GM23248 (cell line): ENCODE results near the gene TAMALIN. TPM values are rescaled to one million over a fixed set of nuclear protein-coding genes. Genes with fewer than 3 reads are reported as not detected.

ENCODE experiments used
- DNase-seq: peaks from one replicate; pipeline ENCODE4 v3.0.0-alpha.2; 2015
- H2AFZ ChIP-seq: fragments of 200-600 bp; sonication (generic); 2 replicates; pipeline ENCODE4 v1.6.1; 2016; ENCODE audit warnings: antibody characterized with exemption
- H3F3A ChIP-seq: fragments of 200-600 bp; sonication (generic); 2 replicates; pipeline ENCODE4 v1.6.1; 2016; ENCODE audit warnings: mild to moderate bottlenecking, antibody characterized with exemption, mixed run types; ENCODE audit not compliant: insufficient read depth
- H3K27ac ChIP-seq: fragments of 200-600 bp; sonication (generic); 2 replicates; pipeline ENCODE4 v1.5.1; 2016; ENCODE audit warnings: mild to moderate bottlenecking
- H3K27me3 ChIP-seq: fragments of 200-600 bp; sonication (generic); replicated peaks from 2 replicates; pipeline ENCODE4 v1.6.1; 2016; ENCODE audit warnings: mild to moderate bottlenecking; ENCODE audit not compliant: insufficient read depth
- H3K36me3 ChIP-seq: fragments of 200-600 bp; sonication (generic); 2 replicates; pipeline ENCODE4 v1.6.1; 2016; ENCODE audit warnings: low read depth, mild to moderate bottlenecking
- H3K4me1 ChIP-seq: fragments of 200-600 bp; sonication (generic); 2 replicates; pipeline ENCODE4 v1.6.1; 2016; ENCODE audit warnings: mild to moderate bottlenecking; ENCODE audit not compliant: insufficient read depth
- H3K4me2 ChIP-seq: fragments of 200-600 bp; sonication (generic); one replicate; pipeline ENCODE4 v1.6.1; 2016; ENCODE audit warnings: mild to moderate bottlenecking; ENCODE audit not compliant: unreplicated experiment
- H3K4me3 ChIP-seq: fragments of 200-600 bp; sonication (generic); 2 replicates; pipeline ENCODE4 v1.5.1; 2016; ENCODE audit warnings: mild to moderate bottlenecking
- H3K79me2 ChIP-seq: fragments of 200-600 bp; sonication (generic); 2 replicates; pipeline ENCODE4 v1.6.1; 2016; ENCODE audit warnings: mild to moderate bottlenecking; ENCODE audit not compliant: insufficient read depth
- H3K9ac ChIP-seq: fragments of 200-600 bp; sonication (generic); 2 replicates; pipeline ENCODE4 v1.6.1; 2016; ENCODE audit warnings: mild to moderate bottlenecking
- H3K9me2 ChIP-seq: fragments of 200-600 bp; sonication (generic); 2 replicates; pipeline ENCODE4 v1.6.1; 2016; ENCODE audit warnings: mixed run types, mild to moderate bottlenecking, moderate library complexity; ENCODE audit not compliant: insufficient read depth
- H3K9me3 ChIP-seq: fragments of 200-600 bp; sonication (generic); one replicate; pipeline ENCODE4 v1.6.1; 2017; ENCODE audit warnings: low read depth
- H4K20me1 ChIP-seq: fragments of 200-600 bp; sonication (generic); 2 replicates; pipeline ENCODE4 v1.6.0; 2016; ENCODE audit not compliant: insufficient read depth
- EZH2 ChIP-seq: fragments of 200-600 bp; sonication (generic); IDR thresholded peaks from 2 replicates; pipeline ENCODE4 v1.6.1; 2018; ENCODE audit warnings: antibody characterized with exemption, mild to moderate bottlenecking; ENCODE audit not compliant: insufficient read depth, poor library complexity, severe bottlenecking
- EZH2phosphoT487 ChIP-seq: fragments of 200-600 bp; sonication (generic); IDR thresholded peaks from 2 replicates; pipeline ENCODE4 v1.6.1; 2018; ENCODE audit warnings: antibody characterized with exemption, moderate library complexity, mild to moderate bottlenecking, low read depth; ENCODE audit not compliant: insufficient read depth
- WGBS, 2 experiments: methylation state at CpG; one replicate each; pipeline ENCODE4 v1.1.6; 2015 to 2017; ENCODE audit warnings: low lambda C conversion rate in 2 of 2, low coverage in 1 of 2; ENCODE audit errors: missing lambda C conversion rate in 2 of 2; 5-methylcytosine and 5-hydroxymethylcytosine counted together
- in situ Hi-C: fragments of 300-500 bp; cut with MboI; formaldehyde crosslinking; loops from 2 replicates; pipeline ENCODE4 v1.15.0; 2020
- polyA plus RNA-seq: library from polyadenylated mRNA; unstranded; fragments of >200 nt; fragmentation: Nextera tagmentation; extraction: Ambion mirVana; gene quantifications from 2 replicates; pipeline ENCODE4 v1.2.1, GENCODE V29; 2016
- total RNA-seq: library from RNA; depleted of rRNA; stranded (reverse); fragments of >200 nt; shearing (Covaris generic); gene quantifications from 2 replicates; pipeline ENCODE4 v1.2.3, GENCODE V29; 2014

The TAMALIN gene
- total and polyA plus RNA-seq, 2 experiments from 2014 or later, result 2.2 TPM; not detected in 1

DNA sequence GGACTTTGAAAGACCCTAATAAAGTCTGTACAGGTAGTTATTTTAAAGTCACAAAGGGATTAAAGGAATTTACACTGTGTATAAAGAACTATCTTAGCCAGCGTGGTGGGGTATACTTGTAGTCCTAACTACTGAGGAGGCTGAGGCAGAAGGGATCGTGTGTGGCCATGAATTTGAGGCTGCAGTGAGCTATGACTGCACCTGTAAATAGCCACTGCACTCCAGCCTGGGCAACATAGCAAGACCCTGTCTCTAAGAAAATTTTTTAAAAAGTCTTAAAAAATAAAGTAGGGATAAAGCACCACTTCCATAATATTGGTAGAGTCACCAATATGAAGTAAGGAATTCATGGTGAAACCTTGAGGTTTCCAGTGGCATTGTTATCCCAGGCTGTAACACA lies 37.1 kb upstream of the TAMALIN start:
- H3F3A ChIP-seq, result peaks cover 40% of the 10 kb centered on the region
- no peak overlapping the region for H3K4me3 ChIP-seq
- 96 to 98% methylated on average over 2 of the region's 2 CpGs for WGBS, 2 experiments
- no peak overlapping the region for H3K9ac ChIP-seq
- DNase-seq, result no peak
- H3K9me3 ChIP-seq, result no peaks in the 10 kb centered on the region
- no peaks in the 10 kb centered on the region; the same call in 1 of the 2 replicates for H4K20me1 ChIP-seq
- no peak overlapping the region for H2AFZ ChIP-seq
- no peaks in the 10 kb centered on the region for H3K36me3 ChIP-seq
- TF ChIP-seq EZH2, result no peak
- no peak for TF ChIP-seq EZH2phosphoT487
- H3K27me3 ChIP-seq, result no peaks in the 10 kb centered on the region
- no peaks in the 10 kb centered on the region for H3K9me2 ChIP-seq
- H3K4me1 ChIP-seq, result peaks cover 39% of the 10 kb centered on the region
- H3K27ac ChIP-seq, result no peak overlapping the region
- peaks cover 88% of the 10 kb centered on the region for H3K79me2 ChIP-seq
- H3K4me2 ChIP-seq, result no peak overlapping the region
- in situ Hi-C loops, result no loop called here

DNA sequence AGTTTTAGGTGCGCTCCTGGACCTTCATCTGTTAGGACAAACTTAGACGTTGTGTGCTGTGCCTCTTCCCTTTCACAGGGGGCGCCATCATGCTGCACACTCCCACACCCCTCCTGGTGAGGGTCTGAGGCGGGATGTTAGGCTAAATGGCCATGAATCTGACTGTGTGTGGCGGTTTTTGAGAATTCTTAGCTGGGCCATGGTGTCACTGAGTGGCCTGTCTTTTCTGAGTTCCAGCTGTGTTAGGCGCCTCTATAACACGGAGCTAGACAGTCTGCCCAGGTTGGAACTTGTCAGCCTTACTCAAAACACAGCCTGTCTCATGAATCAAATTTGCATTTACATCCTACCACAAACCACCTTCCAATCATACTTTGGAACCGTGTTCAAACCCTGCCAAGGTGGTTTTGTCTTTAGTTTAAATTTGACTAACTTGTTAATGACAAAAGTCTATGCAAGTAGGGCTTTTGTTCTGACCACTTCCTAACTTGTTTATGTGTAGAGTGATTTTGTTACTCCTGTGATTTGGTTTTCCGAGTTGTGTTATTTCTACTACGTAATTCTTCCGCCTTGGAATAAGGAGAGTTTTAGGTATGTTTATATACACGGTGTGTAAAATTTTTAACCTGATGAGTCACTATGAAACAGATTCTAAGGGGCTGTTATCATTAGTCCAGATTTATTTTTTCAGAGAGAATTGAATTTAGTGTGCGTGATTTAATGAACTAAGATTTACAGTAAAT lies 35.7 kb upstream of the TAMALIN start:
- 0 out of 2 replicates have a peak overlapping the region, but pooled peaks have one; percentile 2 for H3K4me3 ChIP-seq
- peak overlapping the region; percentile 85 for H3K4me2 ChIP-seq
- WGBS, 2 experiments, result 58 to 60% methylated on average over 13 of the region's 13 CpGs
- H3K27ac ChIP-seq, result peak overlapping the region; percentile 87
- H2AFZ ChIP-seq, result 0 out of 2 replicates have a peak overlapping the region, but pooled peaks have one; percentile 0
- 0 out of 2 replicates have a peak overlapping the region, but pooled peaks have one; percentile 40 for H3K9ac ChIP-seq
- peaks cover 54% of the 10 kb centered on the region for H3K4me1 ChIP-seq
- TF ChIP-seq EZH2 (no peak), EZH2phosphoT487 (no peak)
- H3K36me3 ChIP-seq, result no peaks in the 10 kb centered on the region
- H3K9me2 ChIP-seq, result no peaks in the 10 kb centered on the region
- DNase-seq, result peak; percentile 42
- in situ Hi-C loops, result no loop called here
- H3K9me3 ChIP-seq, result no peaks in the 10 kb centered on the region
- no peaks in the 10 kb centered on the region; the same call in 1 of the 2 replicates for H4K20me1 ChIP-seq
- peaks cover 88% of the 10 kb centered on the region for H3K79me2 ChIP-seq
- no peaks in the 10 kb centered on the region for H3K27me3 ChIP-seq
- peaks cover 50% of the 10 kb centered on the region for H3F3A ChIP-seq

DNA sequence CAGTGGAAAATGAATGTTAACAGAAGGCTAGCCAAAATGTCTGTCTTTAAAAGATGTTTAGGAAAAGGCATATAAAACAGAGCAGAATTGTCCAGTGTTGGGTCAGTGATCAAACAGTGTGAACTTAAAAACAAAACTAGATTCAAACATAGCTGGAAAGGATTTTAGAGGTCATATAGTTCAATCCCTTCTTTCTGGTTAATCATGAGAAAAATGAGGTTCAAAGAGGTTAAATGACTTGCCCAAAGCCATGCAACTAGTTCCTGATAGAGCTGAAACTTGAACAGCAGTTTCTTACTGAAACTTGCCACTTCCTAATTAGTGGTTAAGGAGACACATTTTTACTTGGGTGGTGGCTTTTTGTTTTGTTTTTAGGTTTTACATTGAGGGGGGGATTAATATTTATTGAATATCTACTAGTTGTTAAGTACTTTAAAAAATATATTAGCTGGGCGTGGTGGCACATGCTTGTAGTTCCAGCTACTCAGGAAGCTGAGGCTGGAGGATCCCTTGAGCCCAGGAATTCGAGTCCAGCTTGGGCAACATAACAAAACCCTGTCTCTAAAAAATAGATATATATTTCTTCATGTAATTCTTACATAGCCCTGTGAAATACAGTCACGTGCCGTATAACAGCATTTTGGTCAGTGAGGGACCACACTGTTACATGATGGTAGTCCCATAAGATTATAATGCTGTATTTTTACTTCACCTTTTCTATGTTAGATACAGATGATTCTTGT lies 34.9 kb upstream of the TAMALIN start:
- Histone ChIP-seq H3K9me3 (no peaks in the 10 kb centered on the region), H3K9ac (peak overlapping the region; percentile 71), H2AFZ (0 out of 2 replicates have a peak overlapping the region, but pooled peaks have one; percentile 0), H3K36me3 (no peaks in the 10 kb centered on the region), H3K27ac (peak overlapping the region; percentile 87), H3K4me1 (peaks cover 62% of the 10 kb centered on the region), H3K27me3 (no peaks in the 10 kb centered on the region), H3K4me3 (peak overlapping the region; percentile 52; the same call in 1 of the 2 replicates), H3K79me2 (peaks cover 83% of the 10 kb centered on the region), H3K9me2 (no peaks in the 10 kb centered on the region), H4K20me1 (no peaks in the 10 kb centered on the region; the same call in 1 of the 2 replicates), H3F3A (peaks cover 58% of the 10 kb centered on the region), H3K4me2 (peak overlapping the region; percentile 85)
- in situ Hi-C loops, result no loop called here
- WGBS, 2 experiments, result 69% methylated on average over 4 of the region's 4 CpGs
- TF ChIP-seq EZH2phosphoT487, result no peak
- DNase-seq, result no peak

DNA sequence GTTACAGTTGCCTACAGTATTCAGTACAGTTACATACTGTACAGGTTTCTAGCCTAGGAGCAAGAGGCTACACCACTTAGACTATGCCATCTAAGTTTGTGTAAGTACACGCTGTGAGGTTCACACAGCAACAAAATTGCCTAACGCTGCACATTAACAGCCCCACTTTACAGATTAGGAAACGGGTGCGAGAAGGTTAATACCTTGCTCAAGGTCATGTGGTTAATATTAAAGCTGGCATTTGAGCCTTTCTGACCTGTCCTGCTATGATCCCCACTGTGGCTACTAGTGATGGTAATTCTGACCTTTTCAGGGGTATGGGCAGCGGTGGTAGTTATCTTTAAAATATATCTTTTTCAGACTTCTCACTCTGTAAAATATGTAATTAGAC lies 34.3 kb upstream of the TAMALIN start:
- H3F3A ChIP-seq, result peaks cover 63% of the 10 kb centered on the region
- H3K9ac ChIP-seq, result peak overlapping the region; percentile 71
- H3K36me3 ChIP-seq, result no peaks in the 10 kb centered on the region
- WGBS, 2 experiments, result 57 to 60% methylated on average over 5 of the region's 5 CpGs
- no peaks in the 10 kb centered on the region for H3K9me3 ChIP-seq
- peak overlapping the region; percentile 85 for H3K4me2 ChIP-seq
- in situ Hi-C loops, result no loop called here
- H4K20me1 ChIP-seq, result no peaks in the 10 kb centered on the region; the same call in 1 of the 2 replicates
- no peaks in the 10 kb centered on the region for H3K27me3 ChIP-seq
- peak overlapping the region; percentile 52 for H3K4me3 ChIP-seq
- H3K79me2 ChIP-seq, result peaks cover 77% of the 10 kb centered on the region
- DNase-seq, result no peak
- peaks cover 67% of the 10 kb centered on the region for H3K4me1 ChIP-seq
- H3K27ac ChIP-seq, result peak overlapping the region; percentile 87
- H3K9me2 ChIP-seq, result no peaks in the 10 kb centered on the region
- TF ChIP-seq EZH2phosphoT487, result no peak
- no peak for TF ChIP-seq EZH2
- no peak overlapping the region for H2AFZ ChIP-seq
